HCT116 (cell line): ENCODE measurements around the gene SOD3. TPM values are rescaled to one million over a fixed set of nuclear protein-coding genes. Genes with fewer than 3 reads are reported as not detected.

Experiments
- ATAC-seq: fragments of 200-7000 bp; cut with Tn5 transposase; 2 replicates; pipeline ENCODE4 v1.9.1; 2020; ENCODE audit warnings: mild to moderate bottlenecking, moderate library complexity
- BruUV-seq: library from RNA; stranded (reverse); fragments of 400-500 nt; replicated peaks from 2 replicates; lab custom pipeline; 2021; lab: Mats Ljungman, UMichigan
- CTCF ChIA-PET: fragments of 300-600 bp; sonication (Branson Sonifier 250); formaldehyde crosslinking; loops from one replicate; lab custom pipeline; 2021; ENCODE audit warnings: antibody characterized with exemption; lab: Charles Lee
- POLR2A ChIA-PET: fragments of 300-600, 350-600 bp; sonication (Branson Sonifier 250); formaldehyde crosslinking; loops from one replicate; lab custom pipeline; 2021; ENCODE audit warnings: antibody characterized with exemption; lab: Charles Lee
- RAD21 ChIA-PET, 2 experiments: fragments of 300-600 bp; sonication (Branson Sonifier 250); formaldehyde crosslinking; loops; one replicate each; lab custom pipeline; 2023; ENCODE audit warnings: low total read pairs in 2 of 2; ENCODE audit not compliant: uncharacterized antibody in 2 of 2, unreplicated experiment in 2 of 2, low non-redundant PET in 1 of 2; lab: Charles Lee
- DNase-seq: peaks from one replicate; pipeline ENCODE4 v3.0.0-alpha.2; 2010; ENCODE audit warnings: low read depth, low spot score
- H2AFZ ChIP-seq: fragments of 200-600 bp; shearing (Covaris generic), sonication (generic); 2 replicates; pipeline ENCODE4 v1.6.1; 2017; ENCODE audit warnings: low read depth, mixed run types, mixed read lengths, antibody characterized with exemption, low read length; ENCODE audit not compliant: poor library complexity, severe bottlenecking
- H3K27ac ChIP-seq: 2 replicates; pipeline ENCODE4 v1.5.1; 2012; ENCODE audit warnings: low read depth, low read length
- H3K27me3 ChIP-seq: fragments of 200-600 bp; sonication (generic); 2 replicates; pipeline ENCODE4 v1.6.1; 2016; ENCODE audit warnings: mixed run types, low read length, mixed read lengths; ENCODE audit not compliant: insufficient read depth
- H3K36me3 ChIP-seq, 2 experiments: fragments of 200-500 bp in 1 of 2; fragments of 200-600 bp in 1 of 2; sonication (Bioruptor generic) in 1 of 2; sonication (generic) in 1 of 2; 2 replicates each; pipeline versions ENCODE4 v1.5.1 to v1.6.1; 2014 to 2016; ENCODE audit warnings: low read length in 2 of 2, inconsistent platforms in 1 of 2, mixed read lengths in 1 of 2, mixed run types in 1 of 2; ENCODE audit not compliant: insufficient read depth in 2 of 2, control insufficient read depth in 1 of 2
- H3K4me1 ChIP-seq, 2 experiments: fragments of 200-600 bp in 1 of 2; sonication (generic) in 1 of 2; 2 replicates each; pipeline versions ENCODE4 v1.5.1 to v1.6.1; 2012 to 2017; ENCODE audit warnings: low read length in 2 of 2, inconsistent platforms in 1 of 2, mild to moderate bottlenecking in 1 of 2, mixed read lengths in 1 of 2, mixed run types in 1 of 2, moderate library complexity in 1 of 2; ENCODE audit not compliant: insufficient read depth in 2 of 2, control insufficient read depth in 1 of 2
- H3K4me2 ChIP-seq: fragments of 200-600 bp; sonication (generic); 2 replicates; pipeline ENCODE4 v1.6.1; 2017; ENCODE audit warnings: mixed run types, low read length, mixed read lengths
- H3K4me3 ChIP-seq, 2 experiments: fragments of 200-600 bp in 1 of 2; sonication (generic) in 1 of 2; replicated peaks in 1 of 2; 2 replicates each; pipeline ENCODE4 v1.5.1; 2011 to 2016; ENCODE audit warnings: low read length in 2 of 2, control low read depth in 1 of 2, low read depth in 1 of 2, mild to moderate bottlenecking in 1 of 2, mixed read lengths in 1 of 2, mixed run types in 1 of 2
- H3K79me2 ChIP-seq: fragments of 200-600 bp; sonication (generic); 2 replicates; pipeline ENCODE4 v1.6.1; 2017; ENCODE audit warnings: mild to moderate bottlenecking, mixed run types, low read length, moderate library complexity, mixed read lengths; ENCODE audit not compliant: insufficient read depth
- H3K9ac ChIP-seq: fragments of 200-600 bp; sonication (generic); 2 replicates; pipeline ENCODE4 v1.6.1; 2016; ENCODE audit warnings: low read length, mixed read lengths
- H3K9me2 ChIP-seq: fragments of 200-600 bp; sonication (generic), shearing (Covaris generic); 2 replicates; pipeline ENCODE4 v1.6.1; 2017; ENCODE audit warnings: mixed run types, mild to moderate bottlenecking, moderate library complexity; ENCODE audit not compliant: insufficient read depth
- H3K9me3 ChIP-seq, 2 experiments: fragments of 200-500 bp in 1 of 2; fragments of 200-600 bp in 1 of 2; sonication (Bioruptor generic) in 1 of 2; sonication (generic) in 1 of 2; 2 replicates each; pipeline ENCODE4 v1.6.1; 2014 to 2017; ENCODE audit warnings: low read length in 2 of 2, mixed read lengths in 2 of 2, inconsistent platforms in 1 of 2, low read depth in 1 of 2, mild to moderate bottlenecking in 1 of 2, mixed run types in 1 of 2, moderate library complexity in 1 of 2; ENCODE audit not compliant: control insufficient read depth in 1 of 2, insufficient read depth in 1 of 2
- H4K20me1 ChIP-seq: fragments of 200-600 bp; sonication (generic), shearing (Covaris generic); 2 replicates; pipeline ENCODE4 v1.6.1; 2017; ENCODE audit warnings: mixed run types, mild to moderate bottlenecking, moderate library complexity; ENCODE audit not compliant: insufficient read depth
- EGR1 ChIP-seq: IDR thresholded peaks from 2 replicates; pipeline ENCODE4 v1.6.1; 2012; ENCODE audit warnings: low read depth
- ELF1 ChIP-seq: IDR thresholded peaks from 2 replicates; pipeline ENCODE4 v1.6.1; 2012; ENCODE audit warnings: low read depth, borderline replicate concordance
- EZH2 ChIP-seq: fragments of 200-600 bp; sonication (generic); IDR thresholded peaks from 2 replicates; pipeline ENCODE4 v1.6.1; 2017; ENCODE audit warnings: antibody characterized with exemption, mixed run types
- EZH2phosphoT487 ChIP-seq: fragments of 200-600 bp; IDR thresholded peaks from 2 replicates; pipeline ENCODE4 v1.6.1; 2018; ENCODE audit warnings: antibody characterized with exemption, borderline replicate concordance
- FOSL1 ChIP-seq: IDR thresholded peaks from 2 replicates; pipeline ENCODE4 v1.6.1; 2012; ENCODE audit warnings: low read depth
- JUND ChIP-seq: IDR thresholded peaks from 2 replicates; pipeline ENCODE4 v1.6.1; 2012
- POLR2A ChIP-seq: IDR thresholded peaks from 2 replicates; pipeline ENCODE4 v1.7.0; 2011; ENCODE audit warnings: borderline replicate concordance; ENCODE audit not compliant: insufficient read depth, insufficient read length; ENCODE audit errors: extremely low read depth
- POLR2AphosphoS5 ChIP-seq: IDR thresholded peaks from 2 replicates; pipeline ENCODE4 v1.6.1; 2011; ENCODE audit warnings: mild to moderate bottlenecking, low read depth, low read length, moderate library complexity
- RAD21 ChIP-seq: IDR thresholded peaks from 2 replicates; pipeline ENCODE4 v1.6.1; 2012; ENCODE audit warnings: low read depth, mild to moderate bottlenecking
- SIN3A ChIP-seq: IDR thresholded peaks from 2 replicates; pipeline ENCODE4 v1.6.1; 2012; ENCODE audit warnings: low read depth
- SP1 ChIP-seq: IDR thresholded peaks from 2 replicates; pipeline ENCODE4 v1.6.1; 2012; ENCODE audit warnings: low read depth
- TCF7L2 ChIP-seq: IDR thresholded peaks from 2 replicates; pipeline ENCODE4 v1.7.0; 2011; ENCODE audit warnings: borderline replicate concordance, inconsistent platforms; ENCODE audit not compliant: insufficient read depth, insufficient read length; ENCODE audit errors: extremely low read depth
- ZFX ChIP-seq: fragments of 450-650 bp; IDR thresholded peaks from 2 replicates; pipeline ENCODE4 v1.6.1; 2017
- intact Hi-C: fragments of 100-400 bp; cut with micrococcal nuclease; formaldehyde crosslinking; loops from 2 replicates; pipeline ENCODE4 v1.10.0; 2022
- total RNA-seq: library from RNA; stranded (reverse); gene quantifications from one replicate; pipeline ENCODE4 v1.2.1, GENCODE V29; 2021; ENCODE audit not compliant: unreplicated experiment
- TF ChIP-seq, protein P1 (sequence below): IDR thresholded peaks from 2 replicates; pipeline ENCODE4 v1.6.1; 2012
- TF ChIP-seq, protein P2 (sequence below), 3 experiments: fragments of 200-600 bp in 1 of 3; sonication (generic) in 1 of 3; IDR thresholded peaks in 2 of 3; conservative IDR thresholded peaks in 1 of 3; 2 replicates each; pipeline ENCODE4 v1.5.1; 2012 to 2017; ENCODE audit warnings: low read depth in 2 of 3, low read length in 2 of 3, antibody characterized with exemption in 1 of 3, borderline replicate concordance in 1 of 3, control low read depth in 1 of 3, mild to moderate bottlenecking in 1 of 3, mixed read lengths in 1 of 3, mixed run types in 1 of 3, moderate library complexity in 1 of 3; ENCODE audit not compliant: insufficient read depth in 1 of 3
- TF ChIP-seq, protein P3 (sequence below): IDR thresholded peaks from 2 replicates; pipeline ENCODE4 v1.6.1; 2012

Gene SOD3
- total RNA-seq, 1 experiment from 2014 or later: 0.25 TPM

GRCh38 chr4:24806206-24806990 is 11.0 kb downstream of the SOD3 start:
- H3K4me1 ChIP-seq: no peaks in the 10 kb centered on the region
- ATAC-seq (no peak), DNase-seq (no peak)
- no peaks in the 10 kb centered on the region for H3K9me2 ChIP-seq
- RAD21 ChIA-PET: no interaction called here
- no peak overlapping the region for H3K4me2 ChIP-seq
- H3K4me3 ChIP-seq: no peak overlapping the region
- TF ChIP-seq, protein P1, sequence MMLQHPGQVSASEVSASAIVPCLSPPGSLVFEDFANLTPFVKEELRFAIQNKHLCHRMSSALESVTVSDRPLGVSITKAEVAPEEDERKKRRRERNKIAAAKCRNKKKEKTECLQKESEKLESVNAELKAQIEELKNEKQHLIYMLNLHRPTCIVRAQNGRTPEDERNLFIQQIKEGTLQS: no peak
- TF ChIP-seq RAD21 (no peak), POLR2A (no peak), TCF7L2 (no peak), EZH2 (no peak), SIN3A (no peak), ELF1 (no peak), ZFX (no peak), SP1 (no peak), FOSL1 (no peak), JUND (no peak), POLR2AphosphoS5 (no peak), EGR1 (no peak), EZH2phosphoT487 (no peak)
- TF ChIP-seq, protein P2, sequence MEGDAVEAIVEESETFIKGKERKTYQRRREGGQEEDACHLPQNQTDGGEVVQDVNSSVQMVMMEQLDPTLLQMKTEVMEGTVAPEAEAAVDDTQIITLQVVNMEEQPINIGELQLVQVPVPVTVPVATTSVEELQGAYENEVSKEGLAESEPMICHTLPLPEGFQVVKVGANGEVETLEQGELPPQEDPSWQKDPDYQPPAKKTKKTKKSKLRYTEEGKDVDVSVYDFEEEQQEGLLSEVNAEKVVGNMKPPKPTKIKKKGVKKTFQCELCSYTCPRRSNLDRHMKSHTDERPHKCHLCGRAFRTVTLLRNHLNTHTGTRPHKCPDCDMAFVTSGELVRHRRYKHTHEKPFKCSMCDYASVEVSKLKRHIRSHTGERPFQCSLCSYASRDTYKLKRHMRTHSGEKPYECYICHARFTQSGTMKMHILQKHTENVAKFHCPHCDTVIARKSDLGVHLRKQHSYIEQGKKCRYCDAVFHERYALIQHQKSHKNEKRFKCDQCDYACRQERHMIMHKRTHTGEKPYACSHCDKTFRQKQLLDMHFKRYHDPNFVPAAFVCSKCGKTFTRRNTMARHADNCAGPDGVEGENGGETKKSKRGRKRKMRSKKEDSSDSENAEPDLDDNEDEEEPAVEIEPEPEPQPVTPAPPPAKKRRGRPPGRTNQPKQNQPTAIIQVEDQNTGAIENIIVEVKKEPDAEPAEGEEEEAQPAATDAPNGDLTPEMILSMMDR (IDR thresholded peaks at IDR 0.05 in 2 of 3, conservative IDR thresholded peaks at IDR 0.05 in 1 of 3; ENCODE audit: borderline replicate concordance in 1 of 3, insufficient read depth in 1 of 3, low read depth in 2 of 3, low read length in 2 of 3): no peak
- TF ChIP-seq, protein P3, sequence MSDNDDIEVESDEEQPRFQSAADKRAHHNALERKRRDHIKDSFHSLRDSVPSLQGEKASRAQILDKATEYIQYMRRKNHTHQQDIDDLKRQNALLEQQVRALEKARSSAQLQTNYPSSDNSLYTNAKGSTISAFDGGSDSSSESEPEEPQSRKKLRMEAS: no peak
- intact Hi-C loops: no loop called here
- no peaks in the 10 kb centered on the region for H3K79me2 ChIP-seq
- 0 out of 2 replicates have a peak, but pooled peaks cover 11% of the 10 kb centered on the region for H3K27me3 ChIP-seq
- no peak overlapping the region for H2AFZ ChIP-seq
- no peak overlapping the region for H3K9ac ChIP-seq
- BruUV-seq: no TSS peak
- H4K20me1 ChIP-seq: no peaks in the 10 kb centered on the region
- no peaks in the 10 kb centered on the region for H3K9me3 ChIP-seq
- CTCF ChIA-PET: no interaction called here
- POLR2A ChIA-PET: no interaction called here
- no peak overlapping the region for H3K27ac ChIP-seq
- no peaks in the 10 kb centered on the region for H3K36me3 ChIP-seq
